LNCAP (cell line): ENCODE data around the gene FTO.

Source experiments
- CTCF ChIP-seq: fragments of 450-650 bp; IDR thresholded peaks from 2 replicates; pipeline ENCODE4 v1.5.1; 2017; ENCODE audit warnings: mild to moderate bottlenecking

FTO gene

GRCh38 chr16:53925107-53925410 lies 221.1 kb downstream of the FTO start:
- TF ChIP-seq CTCF = no peak

GRCh38 chr16:53925526-53925925 lies 221.6 kb downstream of the FTO start:
- no peak for TF ChIP-seq CTCF

GRCh38 chr16:53926209-53926608 lies 222.3 kb downstream of the FTO start:
- TF ChIP-seq CTCF = no peak

- no peak for TF ChIP-seq CTCF
Observed at GRCh38 chr16:53932975-53933374, 229.0 kb downstream of the FTO start.

DNA sequence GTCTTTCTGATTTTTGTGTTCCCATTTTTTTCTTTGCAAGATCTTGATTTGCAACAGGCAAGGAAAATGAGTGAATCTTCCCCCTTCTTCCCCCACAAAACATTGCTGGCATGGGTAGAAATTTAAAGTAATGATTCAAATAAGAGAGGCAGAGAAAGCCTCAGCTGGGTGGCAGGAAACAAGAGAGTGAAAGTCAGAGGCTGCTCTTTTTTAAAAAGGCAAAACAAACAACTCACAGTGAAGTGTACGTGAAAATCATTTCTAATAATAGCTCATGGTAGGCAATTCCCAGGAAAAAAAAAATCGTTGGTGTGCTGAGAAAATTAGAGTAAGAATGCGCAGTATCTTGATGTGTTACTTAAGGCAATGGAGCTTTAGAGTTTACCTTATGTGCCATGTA lies 229.5 kb downstream of the FTO start:
- TF ChIP-seq CTCF = no peak

DNA sequence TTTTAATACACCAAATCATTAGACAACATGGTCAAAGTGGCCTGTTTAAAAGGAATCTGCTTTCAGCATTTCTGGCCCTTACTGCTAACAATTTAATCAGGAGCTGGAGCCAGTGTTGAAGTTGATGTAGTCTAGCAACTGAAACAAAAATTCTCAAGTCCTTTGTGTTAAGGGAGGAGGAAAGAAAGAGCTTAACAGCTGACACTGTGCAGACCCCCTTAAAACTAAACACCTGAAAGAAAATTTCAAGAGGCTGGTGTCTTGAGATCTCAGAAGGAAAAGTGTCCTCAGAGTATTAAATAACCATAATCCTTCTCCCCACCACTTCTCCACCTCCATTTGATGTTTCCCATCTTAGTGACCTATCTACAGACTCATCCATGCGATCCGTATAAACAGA lies 232.1 kb downstream of the FTO start:
- no peak for TF ChIP-seq CTCF

DNA sequence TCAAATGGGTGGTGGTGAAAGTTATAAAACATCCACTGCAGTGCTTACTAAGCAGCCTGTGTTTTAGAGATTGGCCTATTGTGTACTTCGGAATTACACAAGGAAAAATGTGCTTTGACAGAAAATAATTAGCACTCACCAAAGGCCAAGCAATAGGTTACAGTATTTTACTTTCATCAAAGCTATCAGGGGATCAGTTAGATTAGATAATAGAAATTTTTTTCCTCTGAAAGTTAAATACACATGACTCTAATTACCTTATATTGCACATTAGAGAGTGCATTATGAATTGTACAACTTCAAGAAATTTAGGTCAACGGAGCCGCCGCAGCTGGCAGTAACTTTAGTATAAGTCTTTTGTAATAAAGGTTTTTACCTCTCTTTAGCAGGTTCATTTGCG lies 232.6 kb downstream of the FTO start:
- no peak for TF ChIP-seq CTCF

- TF ChIP-seq CTCF = no peak
Observed at GRCh38 chr16:53937161-53937880, 233.4 kb downstream of the FTO start.
